ENCODE results near the gene PLEKHF1. TPM values are rescaled to one million over a fixed set of nuclear protein-coding genes. Genes with fewer than 3 reads are reported as not detected.

Gene PLEKHF1
- total RNA-seq: 1 to 10 TPM; 2.6 to 2.8 TPM
- 1.1 TPM for polyA plus RNA-seq (2013, experiment 1 of 2)
- polyA plus RNA-seq (2013, experiment 2 of 2): 0.62 TPM
- long read RNA-seq, experiment 1, partial matches to known transcripts: 0 of 1 reads
- long read RNA-seq, experiment 1, other reads (novel, unspliced or antisense): 0 of 1 reads
- long read RNA-seq, experiment 2, partial matches to known transcripts: 0 of 3 reads
- long read RNA-seq, experiment 2, other reads (novel, unspliced or antisense): 0 of 3 reads
- long read RNA-seq, experiment 3, transcript PLEKHF1-201 (2 exons, 2,084 nt): major isoform, 27 of 32 reads
- long read RNA-seq, experiment 3, partial matches to known transcripts: 0 of 32 reads
- long read RNA-seq, experiment 3, other reads (novel, unspliced or antisense): 1 of 32 reads
- long read RNA-seq, experiment 4: 0 reads

DNA sequence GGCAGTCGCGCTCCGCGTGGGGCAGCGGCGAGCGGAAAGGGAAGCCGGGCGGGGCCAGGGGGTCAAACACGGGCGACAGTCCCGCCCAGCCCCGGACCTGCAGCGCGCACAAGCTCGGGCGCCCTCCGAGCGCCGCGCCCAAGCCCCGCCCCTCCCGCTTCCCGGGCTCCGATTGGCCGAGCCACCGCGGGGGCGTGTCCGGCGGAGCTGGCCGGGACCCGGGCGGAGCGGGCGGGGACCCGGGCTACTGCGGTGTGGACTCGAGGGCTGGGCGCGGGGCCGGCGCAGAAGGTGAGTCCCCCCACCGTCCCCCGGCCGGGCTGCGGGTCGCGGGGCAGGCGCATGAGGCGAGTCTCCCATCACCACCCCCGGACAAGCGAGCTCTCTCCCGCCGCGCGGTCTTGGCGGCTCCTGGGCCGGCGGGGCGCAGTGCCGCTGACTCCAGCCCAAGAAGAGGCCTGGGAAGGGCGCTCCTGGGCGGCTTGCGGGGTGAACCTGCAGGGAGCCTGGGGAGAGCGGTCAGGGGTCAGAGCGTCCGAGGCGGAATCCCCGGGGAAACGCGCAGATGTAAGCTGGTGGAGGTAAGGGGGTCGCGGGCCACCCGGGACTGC lies at the start of gene PLEKHF1:
TSS of gene PLEKHF1 (plus strand) at position 247 of the 611 bp plus-strand sequence. CDS start 8,379 bp downstream, outside the sequence.
- Histone ChIP-seq H3K27ac (ENCODE audit: low read depth, low read length) (no peak within 1 kb of the TSS), H3K9me3 (ENCODE audit: control insufficient read depth, low read length) (no peaks in the 10 kb centered on the region), H3K9ac (ENCODE audit: extremely low read depth, low read length, poor library complexity, severe bottlenecking) (no peak within 1 kb of the TSS), H3K4me1 (ENCODE audit: control insufficient read depth, insufficient read depth, low read length) (peaks cover 4% of the 10 kb centered on the region), H3K27me3 (ENCODE audit: control insufficient read depth, insufficient read depth, low read length, poor library complexity, severe bottlenecking) (peaks cover 22% of the 10 kb centered on the region), H3K36me3 (ENCODE audit: control insufficient read depth, insufficient read depth, low read length) (no peaks in the 10 kb centered on the region), H3K4me3 (ENCODE audit: low read length) (peak within 1 kb of the TSS; percentile 76)
- TF ChIP-seq, protein P1, sequence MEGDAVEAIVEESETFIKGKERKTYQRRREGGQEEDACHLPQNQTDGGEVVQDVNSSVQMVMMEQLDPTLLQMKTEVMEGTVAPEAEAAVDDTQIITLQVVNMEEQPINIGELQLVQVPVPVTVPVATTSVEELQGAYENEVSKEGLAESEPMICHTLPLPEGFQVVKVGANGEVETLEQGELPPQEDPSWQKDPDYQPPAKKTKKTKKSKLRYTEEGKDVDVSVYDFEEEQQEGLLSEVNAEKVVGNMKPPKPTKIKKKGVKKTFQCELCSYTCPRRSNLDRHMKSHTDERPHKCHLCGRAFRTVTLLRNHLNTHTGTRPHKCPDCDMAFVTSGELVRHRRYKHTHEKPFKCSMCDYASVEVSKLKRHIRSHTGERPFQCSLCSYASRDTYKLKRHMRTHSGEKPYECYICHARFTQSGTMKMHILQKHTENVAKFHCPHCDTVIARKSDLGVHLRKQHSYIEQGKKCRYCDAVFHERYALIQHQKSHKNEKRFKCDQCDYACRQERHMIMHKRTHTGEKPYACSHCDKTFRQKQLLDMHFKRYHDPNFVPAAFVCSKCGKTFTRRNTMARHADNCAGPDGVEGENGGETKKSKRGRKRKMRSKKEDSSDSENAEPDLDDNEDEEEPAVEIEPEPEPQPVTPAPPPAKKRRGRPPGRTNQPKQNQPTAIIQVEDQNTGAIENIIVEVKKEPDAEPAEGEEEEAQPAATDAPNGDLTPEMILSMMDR (conservative IDR thresholded peaks at IDR 0.05): no peak
- Mint-ChIP-seq H3K27me3 (ENCODE audit: insufficient read depth) (peaks cover 6% of the 10 kb centered on the region), H3K9me3 (no peaks in the 10 kb centered on the region), H3K36me3 (ENCODE audit: low read depth) (no peaks in the 10 kb centered on the region), H3K4me1 (peaks cover 9% of the 10 kb centered on the region), H3K27ac (no peak within 1 kb of the TSS), H3K4me3 (peak within 1 kb of the TSS; percentile 62)
- WGBS, 2 experiments (ENCODE audit: insufficient coverage in 1 of 2, insufficient read length in 1 of 2): 0% methylated on average over 11 to 75 of the region's 75 CpGs
- DNase-seq: peak; percentile 96

DNA sequence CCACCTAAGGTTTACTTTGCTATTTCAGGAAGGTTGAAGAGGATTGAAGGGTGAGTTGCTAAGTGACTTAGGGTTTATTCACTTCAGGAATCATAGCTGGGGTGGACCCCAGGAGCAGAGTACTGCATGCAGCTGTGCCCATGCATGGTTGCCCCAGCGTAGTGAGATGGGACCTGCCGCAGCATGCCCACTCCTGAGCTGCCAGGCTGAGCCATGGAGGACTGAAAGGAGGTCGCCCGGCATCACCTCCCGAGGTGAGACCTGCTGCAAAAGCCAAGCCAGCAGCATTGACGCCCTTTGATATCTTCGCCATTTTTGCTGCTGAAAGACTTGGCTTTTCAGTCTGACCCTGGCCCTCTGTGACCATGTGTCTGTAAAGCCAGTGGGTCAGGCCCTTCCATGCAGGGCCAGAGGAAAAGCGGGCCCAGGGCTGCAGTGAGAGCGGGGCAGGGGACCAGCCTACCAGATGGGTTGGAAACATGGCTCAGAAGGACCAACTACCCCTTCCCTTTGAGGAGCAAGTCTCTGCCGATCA lies 49.3 kb upstream of the PLEKHF1 start:
- peaks cover 42% of the 10 kb centered on the region for H3K36me3 Mint-ChIP-seq (ENCODE audit: low read depth)

DNA sequence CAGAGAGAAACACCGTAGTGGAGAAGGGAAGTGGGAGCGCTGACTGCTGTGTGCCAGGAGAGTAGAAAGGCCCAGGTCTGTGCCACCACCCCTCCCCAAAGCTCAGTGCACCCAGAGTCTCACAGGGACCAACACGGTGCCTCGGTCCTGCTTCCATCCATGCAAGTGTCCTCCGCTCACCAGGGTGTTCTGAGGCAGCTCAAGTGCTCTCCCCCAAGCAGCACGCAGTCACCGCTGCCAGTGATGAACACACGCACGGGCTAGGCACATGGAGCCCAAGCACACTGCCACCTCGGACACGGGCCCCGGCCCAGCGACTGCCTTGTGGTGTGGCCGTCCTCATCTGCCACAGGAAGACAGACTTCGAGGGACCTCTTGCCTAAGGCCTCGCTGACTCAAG lies 48.7 kb upstream of the PLEKHF1 start:
- no peak for DNase-seq
- no peaks in the 10 kb centered on the region for H3K27me3 ChIP-seq (ENCODE audit: control insufficient read depth, insufficient read depth, low read length, poor library complexity, severe bottlenecking)
- H3K27ac ChIP-seq (ENCODE audit: low read depth, low read length): no peak overlapping the region
- no peaks in the 10 kb centered on the region for H3K9me3 Mint-ChIP-seq
- no peak overlapping the region for H3K27ac Mint-ChIP-seq
- peaks cover 38% of the 10 kb centered on the region for H3K36me3 Mint-ChIP-seq (ENCODE audit: low read depth)
- no peaks in the 10 kb centered on the region for H3K4me1 ChIP-seq (ENCODE audit: control insufficient read depth, insufficient read depth, low read length)
- H3K4me3 ChIP-seq (ENCODE audit: low read length): no peak overlapping the region
- no peak overlapping the region for H3K9ac ChIP-seq (ENCODE audit: extremely low read depth, low read length, poor library complexity, severe bottlenecking)
- peaks cover 1% of the 10 kb centered on the region for H3K27me3 Mint-ChIP-seq (ENCODE audit: insufficient read depth)
- H3K4me1 Mint-ChIP-seq: no peaks in the 10 kb centered on the region
- H3K36me3 ChIP-seq (ENCODE audit: control insufficient read depth, insufficient read depth, low read length): peaks cover 36% of the 10 kb centered on the region
- no peaks in the 10 kb centered on the region for H3K9me3 ChIP-seq (ENCODE audit: control insufficient read depth, low read length)
- TF ChIP-seq, protein P1 (conservative IDR thresholded peaks at IDR 0.05): no peak
- no peak overlapping the region for H3K4me3 Mint-ChIP-seq
- 92 to 97% methylated on average over 13 to 16 of the region's 16 CpGs for WGBS, 2 experiments (ENCODE audit: insufficient coverage in 1 of 2, insufficient read length in 1 of 2)

More for the DNA sequence above, 49.3 kb upstream of the PLEKHF1 start:
- Histone ChIP-seq H3K27ac (ENCODE audit: low read depth, low read length) (no peak overlapping the region), H3K4me3 (ENCODE audit: low read length) (no peak overlapping the region), H3K9me3 (ENCODE audit: control insufficient read depth, low read length) (no peaks in the 10 kb centered on the region), H3K9ac (ENCODE audit: extremely low read depth, low read length, poor library complexity, severe bottlenecking) (no peak overlapping the region), H3K36me3 (ENCODE audit: control insufficient read depth, insufficient read depth, low read length) (peaks cover 42% of the 10 kb centered on the region), H3K27me3 (ENCODE audit: control insufficient read depth, insufficient read depth, low read length, poor library complexity, severe bottlenecking) (no peaks in the 10 kb centered on the region), H3K4me1 (ENCODE audit: control insufficient read depth, insufficient read depth, low read length) (no peaks in the 10 kb centered on the region)
- H3K4me1 Mint-ChIP-seq: no peaks in the 10 kb centered on the region
- TF ChIP-seq, protein P1 (conservative IDR thresholded peaks at IDR 0.05): no peak
- 92 to 97% methylated on average over 8 to 10 of the region's 10 CpGs for WGBS, 2 experiments (ENCODE audit: insufficient coverage in 1 of 2, insufficient read length in 1 of 2)
- no peak overlapping the region for H3K27ac Mint-ChIP-seq
- H3K9me3 Mint-ChIP-seq: no peaks in the 10 kb centered on the region
- H3K27me3 Mint-ChIP-seq (ENCODE audit: insufficient read depth): no peaks in the 10 kb centered on the region
- no peak overlapping the region for H3K4me3 Mint-ChIP-seq
- DNase-seq: no peak

Data from endodermal cell (in vitro differentiated cells).